ENCODE results near the gene SLC10A7.

The SLC10A7 gene

GRCh38 chr4:146265950-146266490 lies 255.7 kb downstream of the SLC10A7 start:
- no peaks in the 10 kb centered on the region for H3K79me2 ChIP-seq (ENCODE audit: control insufficient read depth, low read length)
- no peak overlapping the region for H3K4me3 ChIP-seq (ENCODE audit: low read length)
- no peak overlapping the region for H3K4me2 ChIP-seq (ENCODE audit: low read length)
- no peaks in the 10 kb centered on the region for H3K27me3 ChIP-seq (ENCODE audit: control insufficient read depth, low read length)
- H3K27ac ChIP-seq (ENCODE audit: low read depth, low read length), result no peak overlapping the region
- H3K9me2 ChIP-seq (replicated peaks; ENCODE audit: control insufficient read depth, low read length), result no peaks in the 10 kb centered on the region
- no peaks in the 10 kb centered on the region for H4K20me1 ChIP-seq (ENCODE audit: control insufficient read depth, insufficient read depth, low read depth, low read length)
- TF ChIP-seq CTCF (IDR thresholded peaks at IDR 0.05; ENCODE audit: low read depth, low read length, poor library complexity, severe bottlenecking) (no peak), EZH2phosphoT487 (IDR thresholded peaks at IDR 0.05; ENCODE audit: borderline replicate concordance, low read length) (no peak)
- H3F3A ChIP-seq (ENCODE audit: control insufficient read depth, insufficient read depth), result no peaks in the 10 kb centered on the region
- H3K4me1 ChIP-seq (ENCODE audit: control insufficient read depth, low read length), result peaks cover 11% of the 10 kb centered on the region
- H3K36me3 ChIP-seq (ENCODE audit: control insufficient read depth, low read length), result no peaks in the 10 kb centered on the region
- no peaks in the 10 kb centered on the region for H3K9me3 ChIP-seq (ENCODE audit: control insufficient read depth, insufficient read depth, low read length)

- Histone ChIP-seq H3K4me2 (ENCODE audit: low read length) (no peak overlapping the region), H3K4me3 (ENCODE audit: low read length) (no peak overlapping the region), H3K27me3 (ENCODE audit: control insufficient read depth, low read length) (no peaks in the 10 kb centered on the region), H3K9me3 (ENCODE audit: control insufficient read depth, insufficient read depth, low read length) (no peaks in the 10 kb centered on the region), H3K36me3 (ENCODE audit: control insufficient read depth, low read length) (no peaks in the 10 kb centered on the region), H3F3A (ENCODE audit: control insufficient read depth, insufficient read depth) (no peaks in the 10 kb centered on the region), H3K4me1 (ENCODE audit: control insufficient read depth, low read length) (no peaks in the 10 kb centered on the region), H4K20me1 (ENCODE audit: control insufficient read depth, insufficient read depth, low read depth, low read length) (no peaks in the 10 kb centered on the region), H3K27ac (ENCODE audit: low read depth, low read length) (no peak overlapping the region), H3K79me2 (ENCODE audit: control insufficient read depth, low read length) (no peaks in the 10 kb centered on the region), H3K9me2 (replicated peaks; ENCODE audit: control insufficient read depth, low read length) (no peaks in the 10 kb centered on the region)
- TF ChIP-seq CTCF (IDR thresholded peaks at IDR 0.05; ENCODE audit: low read depth, low read length, poor library complexity, severe bottlenecking) (no peak), EZH2phosphoT487 (IDR thresholded peaks at IDR 0.05; ENCODE audit: borderline replicate concordance, low read length) (no peak)
Measured at GRCh38 chr4:146263793-146264192, 257.9 kb downstream of the SLC10A7 start.

GRCh38 chr4:146261041-146261440 lies 260.7 kb downstream of the SLC10A7 start:
- Histone ChIP-seq H3K4me3 (ENCODE audit: low read length) (no peak overlapping the region), H3K27ac (ENCODE audit: low read depth, low read length) (no peak overlapping the region), H3K9me2 (replicated peaks; ENCODE audit: control insufficient read depth, low read length) (no peaks in the 10 kb centered on the region), H3K79me2 (ENCODE audit: control insufficient read depth, low read length) (no peaks in the 10 kb centered on the region), H3K4me1 (ENCODE audit: control insufficient read depth, low read length) (no peaks in the 10 kb centered on the region), H3K27me3 (ENCODE audit: control insufficient read depth, low read length) (no peaks in the 10 kb centered on the region), H3K4me2 (ENCODE audit: low read length) (no peak overlapping the region), H3K36me3 (ENCODE audit: control insufficient read depth, low read length) (no peaks in the 10 kb centered on the region), H4K20me1 (ENCODE audit: control insufficient read depth, insufficient read depth, low read depth, low read length) (no peaks in the 10 kb centered on the region), H3F3A (ENCODE audit: control insufficient read depth, insufficient read depth) (no peaks in the 10 kb centered on the region), H3K9me3 (ENCODE audit: control insufficient read depth, insufficient read depth, low read length) (no peaks in the 10 kb centered on the region)
- TF ChIP-seq CTCF (IDR thresholded peaks at IDR 0.05; ENCODE audit: low read depth, low read length, poor library complexity, severe bottlenecking) (no peak), EZH2phosphoT487 (IDR thresholded peaks at IDR 0.05; ENCODE audit: borderline replicate concordance, low read length) (no peak)

Data from DOHH2 (cell line).